IPS DF 6.9 (cell line): ENCODE measurements around the gene CD5L.

Source experiments
- DNase-seq: peaks from one replicate; pipeline ENCODE4 v3.0.0-alpha.2; 2013; ENCODE audit warnings: low read depth, low spot score
- H3K27ac ChIP-seq: one replicate; pipeline ENCODE4 v1.5.1; 2013; ENCODE audit warnings: low read length, control low read depth
- H3K27me3 ChIP-seq: 2 replicates; pipeline ENCODE4 v1.6.1; 2013; ENCODE audit warnings: mild to moderate bottlenecking, low read length; ENCODE audit not compliant: control insufficient read depth, insufficient read depth
- H3K36me3 ChIP-seq: 2 replicates; pipeline ENCODE4 v1.6.1; 2013; ENCODE audit warnings: low read length; ENCODE audit not compliant: control insufficient read depth, insufficient read depth
- H3K4me1 ChIP-seq: 2 replicates; pipeline ENCODE4 v1.6.1; 2013; ENCODE audit warnings: low read length; ENCODE audit not compliant: control insufficient read depth, insufficient read depth
- H3K4me3 ChIP-seq: 2 replicates; pipeline ENCODE4 v1.5.1; 2013; ENCODE audit warnings: mild to moderate bottlenecking, low read length
- H3K9me3 ChIP-seq: 2 replicates; pipeline ENCODE4 v1.6.1; 2013; ENCODE audit warnings: low read length, inconsistent platforms; ENCODE audit not compliant: control insufficient read depth, insufficient read depth
- WGBS: extraction: QIAGEN DNeasy Blood & Tissue Kit; methylation state at CpG from one replicate; pipeline ENCODE4 v1.1.7; 2013; ENCODE audit warnings: mixed read lengths, missing lambda C conversion rate; ENCODE audit not compliant: insufficient read length, insufficient coverage; 5-methylcytosine and 5-hydroxymethylcytosine counted together

The CD5L gene

GRCh38 chr1:157819215-157819614 is 22.4 kb downstream of the CD5L start:
- no peaks in the 10 kb centered on the region for H3K4me1 ChIP-seq
- WGBS: no CpG with 5 or more reads among the region's 2 CpGs
- H3K27me3 ChIP-seq: no peaks in the 10 kb centered on the region
- H3K4me3 ChIP-seq: no peak overlapping the region
- H3K36me3 ChIP-seq: no peaks in the 10 kb centered on the region
- H3K9me3 ChIP-seq: no peaks in the 10 kb centered on the region; the same call in 1 of the 2 replicates
- DNase-seq: no peak
- no peak overlapping the region for H3K27ac ChIP-seq

GRCh38 chr1:157813269-157813668 is 28.3 kb downstream of the CD5L start:
- no peaks in the 10 kb centered on the region for H3K36me3 ChIP-seq
- no peaks in the 10 kb centered on the region for H3K9me3 ChIP-seq
- no peak for DNase-seq

GRCh38 chr1:157806431-157807149 is 35.0 kb downstream of the CD5L start:
- DNase-seq: no peak
- Histone ChIP-seq H3K4me1 (no peaks in the 10 kb centered on the region), H3K4me3 (no peak overlapping the region), H3K9me3 (no peaks in the 10 kb centered on the region), H3K27me3 (no peaks in the 10 kb centered on the region), H3K27ac (no peak overlapping the region), H3K36me3 (no peaks in the 10 kb centered on the region)
- WGBS: no CpG with 5 or more reads among the region's 6 CpGs

More at GRCh38 chr1:157813269-157813668, 28.3 kb downstream of the CD5L start:
- no peak overlapping the region for H3K4me3 ChIP-seq
- H3K27ac ChIP-seq: no peak overlapping the region
- H3K27me3 ChIP-seq: no peaks in the 10 kb centered on the region
- no peaks in the 10 kb centered on the region for H3K4me1 ChIP-seq
- no CpG with 5 or more reads among the region's 1 CpG for WGBS

GRCh38 chr1:157803851-157804250 is 37.8 kb downstream of the CD5L start:
- no CpG with 5 or more reads among the region's 7 CpGs for WGBS
- Histone ChIP-seq H3K36me3 (no peaks in the 10 kb centered on the region), H3K4me1 (no peaks in the 10 kb centered on the region), H3K4me3 (no peak overlapping the region), H3K9me3 (no peaks in the 10 kb centered on the region), H3K27ac (no peak overlapping the region), H3K27me3 (no peaks in the 10 kb centered on the region)
- no peak for DNase-seq

GRCh38 chr1:157799996-157800395 is 41.6 kb downstream of the CD5L start:
- no peaks in the 10 kb centered on the region for H3K4me1 ChIP-seq
- DNase-seq: no peak
- H3K36me3 ChIP-seq: no peaks in the 10 kb centered on the region
- no peaks in the 10 kb centered on the region for H3K27me3 ChIP-seq
- no peaks in the 10 kb centered on the region for H3K9me3 ChIP-seq
- no peak overlapping the region for H3K4me3 ChIP-seq
- H3K27ac ChIP-seq: no peak overlapping the region
- WGBS: no CpG with 5 or more reads among the region's 1 CpG

GRCh38 chr1:157798211-157798610 is 43.4 kb downstream of the CD5L start:
- H3K27ac ChIP-seq: no peak overlapping the region
- H3K4me1 ChIP-seq: no peaks in the 10 kb centered on the region
- no peaks in the 10 kb centered on the region for H3K36me3 ChIP-seq
- no CpG with 5 or more reads among the region's 5 CpGs for WGBS
- no peaks in the 10 kb centered on the region for H3K9me3 ChIP-seq
- DNase-seq: no peak
- H3K4me3 ChIP-seq: no peak overlapping the region
- no peaks in the 10 kb centered on the region for H3K27me3 ChIP-seq

GRCh38 chr1:157785248-157785647 is 56.4 kb downstream of the CD5L start:
- Histone ChIP-seq H3K36me3 (no peaks in the 10 kb centered on the region), H3K4me1 (no peaks in the 10 kb centered on the region), H3K27me3 (no peaks in the 10 kb centered on the region), H3K27ac (no peak overlapping the region), H3K4me3 (no peak overlapping the region), H3K9me3 (no peaks in the 10 kb centered on the region)
- WGBS: no CpG with 5 or more reads among the region's 1 CpG
- no peak for DNase-seq

- H3K9me3 ChIP-seq: no peaks in the 10 kb centered on the region
- no peak for DNase-seq
- H3K4me1 ChIP-seq: no peaks in the 10 kb centered on the region
- H3K36me3 ChIP-seq: no peaks in the 10 kb centered on the region
- H3K27me3 ChIP-seq: no peaks in the 10 kb centered on the region
- H3K4me3 ChIP-seq: no peak overlapping the region
- WGBS: no CpG with 5 or more reads among the region's 3 CpGs
- no peak overlapping the region for H3K27ac ChIP-seq
Observed at GRCh38 chr1:157784801-157785200, 56.8 kb downstream of the CD5L start.

GRCh38 chr1:157782931-157783330 is 58.7 kb downstream of the CD5L start:
- Histone ChIP-seq H3K27me3 (no peaks in the 10 kb centered on the region), H3K4me1 (no peaks in the 10 kb centered on the region), H3K36me3 (no peaks in the 10 kb centered on the region), H3K9me3 (no peaks in the 10 kb centered on the region), H3K4me3 (no peak overlapping the region), H3K27ac (no peak overlapping the region)
- DNase-seq: no peak
- no CpG with 5 or more reads among the region's 1 CpG for WGBS

GRCh38 chr1:157781048-157781447 is 60.6 kb downstream of the CD5L start:
- Histone ChIP-seq H3K27me3 (no peaks in the 10 kb centered on the region), H3K27ac (no peak overlapping the region), H3K4me1 (no peaks in the 10 kb centered on the region), H3K36me3 (no peaks in the 10 kb centered on the region), H3K4me3 (no peak overlapping the region), H3K9me3 (no peaks in the 10 kb centered on the region)
- no CpG with 5 or more reads among the region's 2 CpGs for WGBS
- no peak for DNase-seq
